AG20443 (cell line): ENCODE data around the gene PRIM2.
"Not testable (repeated sequence)": the region's sequence is repeated elsewhere in the genome, so short reads cannot be mapped to it uniquely, and the experiment has no call there.

Source experiments
- DNase-seq: peaks from one replicate; pipeline ENCODE4 v3.0.0; 2012; ENCODE audit warnings: low spot score, mixed read lengths

Gene PRIM2

DNA sequence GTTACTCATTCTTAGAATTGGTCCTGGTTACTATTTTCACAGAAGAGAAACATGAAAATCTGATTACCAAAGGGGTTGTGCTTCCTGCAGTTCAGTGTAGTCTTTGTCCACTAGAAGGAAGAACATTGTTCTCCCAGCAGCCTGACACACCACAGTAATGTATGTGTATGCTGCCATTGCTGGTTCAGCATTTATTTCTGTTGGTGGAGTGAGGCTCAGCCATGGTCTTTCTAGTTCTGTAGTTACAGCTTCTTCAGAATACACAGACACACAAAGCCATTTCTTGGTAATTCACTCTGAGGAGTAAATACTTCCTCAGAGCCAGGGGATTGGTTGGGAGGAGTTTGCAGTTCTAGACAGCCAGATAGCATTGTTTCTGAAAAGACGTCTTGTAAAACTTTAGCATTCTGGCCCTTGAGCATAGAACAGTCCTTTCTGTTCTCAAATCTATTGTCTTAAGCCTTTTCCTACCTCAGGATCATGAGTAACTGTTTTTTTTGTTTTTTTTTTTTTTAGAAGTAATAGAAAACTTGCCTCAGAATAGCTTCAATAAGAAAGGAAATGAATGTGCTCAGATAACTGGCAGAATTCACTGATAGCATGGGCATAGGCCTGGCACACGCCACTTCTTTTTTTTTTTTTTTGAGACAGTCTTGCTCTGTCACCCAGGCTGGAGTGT lies 128.5 kb downstream of the PRIM2 start:
- DNase-seq, result not testable (repeated sequence)

DNA sequence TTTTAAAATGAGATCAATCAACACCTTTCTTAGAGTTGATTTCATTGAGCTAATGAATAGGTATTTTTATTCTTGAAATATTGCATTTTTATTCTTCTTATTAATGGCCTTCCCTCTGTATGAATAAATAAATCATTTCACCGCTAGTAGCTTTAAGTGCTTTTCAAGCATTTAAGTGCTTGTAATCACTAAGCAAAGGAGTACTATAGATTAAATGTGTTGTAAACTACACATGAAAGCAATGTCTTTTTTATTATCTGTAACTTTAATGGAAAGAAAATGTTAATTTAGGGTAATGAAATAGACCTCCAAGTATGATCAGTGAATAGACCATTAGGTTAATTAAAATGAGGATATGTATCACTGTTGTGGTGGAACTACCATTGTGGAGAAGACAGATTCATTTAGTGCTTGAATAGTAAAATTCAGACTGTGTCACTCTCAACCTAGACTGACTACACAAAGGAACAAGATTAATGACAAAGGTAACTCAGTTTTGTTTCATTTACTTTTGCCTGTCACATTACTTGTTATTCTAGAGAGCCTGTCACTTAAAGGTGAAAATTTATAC lies 132.2 kb downstream of the PRIM2 start:
- not testable (repeated sequence) for DNase-seq

DNA sequence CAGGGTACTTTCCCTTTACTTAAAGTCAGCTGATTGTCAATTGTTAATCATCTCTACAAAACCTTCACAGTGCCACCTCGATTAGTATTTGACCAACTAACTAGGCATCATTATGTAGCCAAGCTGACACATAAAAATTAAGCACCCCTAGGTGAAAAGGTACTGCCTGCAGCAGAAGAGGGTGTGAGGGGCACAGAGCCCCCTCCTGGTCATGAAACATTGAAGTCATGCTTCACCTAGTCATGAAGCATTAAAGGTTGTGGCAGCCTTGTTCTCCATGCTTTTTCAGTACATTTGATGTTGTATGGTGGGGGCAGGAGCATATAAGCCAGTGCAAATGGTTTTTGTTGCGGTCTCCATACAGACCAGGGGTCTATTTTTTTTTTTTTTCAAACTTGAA lies 142.4 kb downstream of the PRIM2 start:
- not testable (repeated sequence) for DNase-seq

DNA sequence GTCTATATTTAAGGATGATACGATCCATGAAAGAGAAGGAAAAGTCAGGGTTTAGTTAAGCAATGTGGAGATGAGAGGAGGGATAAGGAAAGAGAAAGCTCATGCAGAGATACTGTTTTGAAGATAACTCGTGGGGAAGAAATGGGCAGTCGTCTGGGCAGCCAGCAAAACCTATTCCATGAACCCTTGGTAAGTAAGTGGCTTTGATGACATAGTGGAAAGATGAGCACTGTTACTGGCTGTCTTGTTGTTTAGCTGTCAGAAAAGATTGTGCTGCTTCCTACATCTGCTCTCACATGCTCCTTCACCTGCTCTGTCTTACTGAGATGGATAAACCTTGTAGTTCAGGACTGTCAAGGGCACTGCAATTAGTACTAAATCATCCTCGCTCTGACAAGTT lies 143.6 kb downstream of the PRIM2 start:
- not testable (repeated sequence) for DNase-seq

DNA sequence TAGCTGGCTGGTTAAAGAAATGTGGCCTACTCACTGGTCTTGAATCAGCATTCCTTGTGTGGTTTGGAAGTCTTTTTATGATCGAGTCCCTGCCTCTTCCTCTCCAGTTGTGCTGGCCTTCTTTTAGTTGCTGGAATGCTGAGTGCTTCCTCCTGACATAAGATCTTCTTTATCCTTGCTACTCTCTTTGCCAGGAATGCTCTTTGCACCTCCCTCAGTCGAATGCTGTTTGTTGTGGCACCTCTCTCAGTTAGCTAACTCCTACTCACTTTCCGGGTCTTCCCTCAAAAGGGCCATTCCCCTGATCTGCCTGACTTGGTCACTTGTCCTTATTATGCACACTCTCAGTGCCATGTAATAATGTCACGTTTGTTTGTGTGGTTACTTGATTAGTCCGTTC lies 146.4 kb downstream of the PRIM2 start:
- DNase-seq, result not testable (repeated sequence)

DNA sequence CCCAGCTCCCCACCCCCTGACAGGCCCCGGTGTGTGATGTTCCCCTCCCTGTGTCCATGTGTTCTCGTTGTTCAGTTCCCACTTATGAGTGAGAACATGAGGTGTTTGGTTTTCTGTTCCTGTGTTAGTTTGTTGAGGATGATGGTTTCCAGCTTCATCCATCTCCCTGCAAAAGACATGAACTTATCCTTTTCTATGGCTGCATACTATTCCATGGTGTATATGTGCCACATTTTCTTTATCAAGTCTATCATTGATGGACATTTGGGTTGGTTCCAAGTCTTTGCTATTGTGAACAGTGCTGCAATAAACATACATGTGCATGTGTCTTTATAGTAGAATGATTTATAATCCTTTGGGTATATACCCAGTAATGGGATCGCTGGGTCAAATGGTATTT lies 148.5 kb downstream of the PRIM2 start:
- not testable (repeated sequence) for DNase-seq

DNA sequence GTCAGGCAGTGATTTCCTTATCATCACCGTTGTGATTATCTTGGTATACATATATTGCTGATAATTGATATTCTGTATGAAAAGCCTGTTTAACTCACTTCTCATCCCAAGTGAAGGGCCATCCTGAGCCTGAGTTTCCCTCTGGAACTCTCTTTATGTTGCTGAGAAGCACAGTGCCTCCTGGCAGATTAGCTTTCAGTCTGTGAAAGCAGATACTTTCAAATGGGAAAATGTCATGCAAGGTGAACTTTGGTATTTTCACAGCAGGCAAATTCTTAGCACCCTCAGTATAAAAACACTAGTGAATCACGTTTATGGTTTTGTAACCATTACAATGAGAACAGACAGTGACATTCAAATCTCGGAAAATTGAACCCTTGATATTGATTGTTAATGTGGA lies 151.6 kb downstream of the PRIM2 start:
- DNase-seq, result no peak

DNA sequence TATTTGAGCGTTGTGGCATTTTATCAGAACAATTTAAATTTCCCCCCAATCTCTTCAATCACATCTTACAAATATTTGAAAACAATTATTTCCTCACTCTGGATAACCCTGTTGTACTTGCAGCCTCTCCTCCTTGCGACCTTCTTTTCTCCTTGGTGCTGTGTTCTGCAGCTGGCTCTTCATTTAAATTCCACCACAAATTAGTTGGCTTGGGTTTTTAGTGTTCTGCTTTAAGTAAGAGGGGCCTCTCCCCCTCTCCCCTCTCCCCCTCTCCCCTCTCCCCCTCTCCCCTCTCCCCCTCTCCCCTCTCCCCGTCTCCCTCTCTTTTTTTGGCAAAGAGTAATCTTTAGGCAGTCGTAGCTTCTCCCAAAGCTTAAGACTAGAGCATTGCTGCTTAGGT lies 152.7 kb downstream of the PRIM2 start:
- not testable (repeated sequence) for DNase-seq

DNA sequence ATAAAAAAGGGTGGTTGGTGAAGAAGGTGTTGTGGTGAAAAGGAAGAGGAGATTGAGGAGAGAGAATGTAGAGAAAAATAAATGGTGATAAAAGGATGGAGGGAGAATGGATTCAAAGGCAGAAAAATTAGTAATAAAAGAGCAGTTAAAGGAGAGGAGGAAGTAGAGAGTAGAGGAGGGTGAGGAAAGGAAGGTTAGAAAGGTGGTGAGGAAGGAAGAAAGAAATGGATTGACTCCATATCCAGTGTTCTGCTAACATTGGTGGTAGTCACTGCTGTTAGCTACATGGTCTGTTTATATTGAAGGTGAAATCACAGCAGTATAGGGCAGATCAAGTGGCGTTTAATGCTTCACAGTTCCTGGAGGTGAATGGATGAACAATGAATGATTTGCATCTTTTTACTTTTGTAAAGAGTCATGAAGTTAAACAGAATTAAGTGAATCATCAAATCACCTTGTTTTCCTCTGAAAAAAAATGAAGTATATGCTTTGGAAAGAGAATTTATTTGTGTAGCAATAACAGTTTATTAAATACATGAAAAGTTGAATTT lies 154.0 kb downstream of the PRIM2 start:
- DNase-seq, result not testable (repeated sequence)

DNA sequence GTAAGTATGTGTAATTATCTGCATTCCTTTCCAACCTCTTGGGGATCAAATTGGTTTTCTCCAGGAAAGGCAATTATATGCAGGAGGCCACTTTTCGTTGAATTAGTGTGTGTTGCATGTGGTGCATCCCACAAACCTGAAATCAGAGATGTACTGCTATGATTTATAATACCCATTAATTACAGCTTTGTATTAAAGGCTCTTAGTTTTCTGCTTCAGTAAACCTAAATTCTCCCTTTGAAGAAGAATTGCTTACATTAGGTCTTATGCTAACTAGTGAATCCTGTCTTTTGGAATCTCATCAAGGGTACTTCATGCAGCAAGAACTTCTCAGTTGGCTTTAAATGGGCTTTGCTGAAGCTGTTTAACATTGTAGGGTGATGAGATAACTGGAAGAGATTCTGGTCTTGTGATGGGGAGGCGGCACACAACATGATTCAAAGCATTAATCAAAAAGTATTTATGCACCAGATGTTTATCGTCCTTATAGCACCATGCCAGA lies 155.5 kb downstream of the PRIM2 start:
- peak; percentile 23 for DNase-seq

DNA sequence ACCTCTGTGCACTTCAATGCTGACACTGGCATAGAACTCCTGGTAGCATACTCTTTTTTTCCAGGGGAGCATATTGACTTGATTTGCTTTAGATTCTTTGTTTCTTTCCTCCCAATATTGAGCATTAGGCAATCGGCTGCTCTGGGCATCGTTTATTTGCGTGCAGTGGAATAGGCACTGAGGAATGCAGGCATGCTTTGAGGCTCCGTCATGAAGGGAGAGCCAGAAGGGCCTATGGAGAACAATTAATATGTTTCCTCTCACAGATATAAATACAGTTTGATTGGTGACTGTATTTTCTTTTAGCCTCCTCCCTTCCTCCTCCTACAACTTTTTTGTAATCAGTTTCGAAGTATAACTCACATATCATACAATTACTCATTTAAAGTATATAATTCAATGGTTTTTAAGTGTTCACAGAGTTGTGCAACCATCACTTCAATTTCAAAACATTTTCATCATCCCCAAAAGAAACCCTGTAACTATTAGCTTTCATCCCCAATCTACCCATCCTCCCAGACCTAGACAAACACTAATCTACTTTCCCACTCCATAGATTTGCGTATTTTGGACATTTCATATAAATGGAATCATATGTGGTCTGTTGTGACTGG lies 157.5 kb downstream of the PRIM2 start:
- peak; percentile 33 for DNase-seq

DNA sequence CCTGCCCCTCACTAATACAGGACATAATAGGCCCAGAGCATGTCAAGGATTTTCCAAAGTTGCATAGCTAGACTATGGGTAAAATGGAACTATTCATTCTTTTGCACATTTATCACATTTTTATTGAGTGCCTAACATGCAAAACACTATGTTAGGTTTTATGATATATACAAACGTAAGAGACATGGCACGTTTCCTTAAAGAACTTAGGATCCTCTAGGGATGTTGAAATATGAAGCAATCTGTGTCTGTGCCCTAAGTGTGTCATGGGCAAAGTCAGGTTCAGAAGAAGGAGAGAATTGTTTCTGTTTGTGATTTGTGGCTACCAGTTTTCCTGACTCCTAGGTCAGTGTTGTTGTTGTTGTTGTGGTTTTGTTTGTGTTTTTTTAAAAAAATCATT lies 158.2 kb downstream of the PRIM2 start:
- peak; percentile 4 for DNase-seq

DNA sequence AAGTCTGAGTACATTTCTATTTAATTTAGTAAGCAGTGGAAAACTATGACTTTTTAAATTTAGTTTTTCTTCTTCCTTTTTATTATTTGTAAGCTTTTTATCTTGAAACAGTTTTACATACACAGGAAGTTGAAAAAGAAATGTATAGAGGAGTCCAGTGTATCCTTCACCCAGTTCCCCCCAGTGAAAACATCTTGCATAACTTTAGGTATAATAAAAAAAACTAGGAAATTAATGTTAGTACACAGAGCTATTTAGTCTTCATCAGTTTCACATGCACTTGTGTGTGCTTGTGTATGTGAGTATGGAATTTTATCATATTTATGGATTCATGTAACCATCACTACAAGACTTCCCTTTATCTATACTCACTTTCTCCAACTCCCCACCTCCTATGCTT lies 162.8 kb downstream of the PRIM2 start:
- DNase-seq, result not testable (repeated sequence)

DNA sequence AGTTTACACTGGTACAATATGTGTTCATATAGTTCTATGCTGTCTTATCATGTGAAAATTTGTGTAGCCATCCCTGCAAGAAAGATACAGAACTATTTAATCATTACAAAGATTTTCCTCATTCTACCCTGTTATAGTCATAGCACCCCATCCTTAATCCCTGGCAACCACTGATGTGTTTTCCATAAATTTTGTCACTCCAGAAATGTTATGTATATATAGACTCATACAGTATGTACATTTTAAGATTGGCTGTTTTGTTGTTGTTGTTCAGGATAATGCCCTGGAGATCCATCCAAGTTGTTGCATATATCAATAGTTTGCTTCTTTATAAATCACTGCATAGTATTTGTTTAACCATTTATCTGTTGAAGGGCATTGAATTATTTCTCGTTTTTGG lies 163.7 kb downstream of the PRIM2 start:
- not testable (repeated sequence) for DNase-seq

DNA sequence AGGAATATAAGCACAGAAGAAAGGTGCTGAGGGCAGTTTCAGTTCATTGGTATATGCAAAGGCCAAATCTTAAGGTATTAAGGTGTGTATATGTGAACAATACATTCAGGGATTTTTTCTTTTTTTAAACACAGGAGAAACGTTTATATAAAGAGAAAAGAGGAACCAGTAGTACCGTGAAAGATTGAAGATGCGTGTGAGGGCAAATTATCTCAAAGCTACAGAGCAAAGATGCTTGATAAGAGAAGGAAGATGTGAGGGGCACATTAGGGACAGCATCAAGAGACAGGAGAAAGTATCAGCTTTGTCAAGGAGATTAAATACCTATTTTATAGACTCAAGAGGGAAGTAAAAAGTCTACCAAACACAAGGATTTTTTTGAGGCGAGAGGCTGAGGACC lies 165.0 kb downstream of the PRIM2 start:
- not testable (repeated sequence) for DNase-seq

DNA sequence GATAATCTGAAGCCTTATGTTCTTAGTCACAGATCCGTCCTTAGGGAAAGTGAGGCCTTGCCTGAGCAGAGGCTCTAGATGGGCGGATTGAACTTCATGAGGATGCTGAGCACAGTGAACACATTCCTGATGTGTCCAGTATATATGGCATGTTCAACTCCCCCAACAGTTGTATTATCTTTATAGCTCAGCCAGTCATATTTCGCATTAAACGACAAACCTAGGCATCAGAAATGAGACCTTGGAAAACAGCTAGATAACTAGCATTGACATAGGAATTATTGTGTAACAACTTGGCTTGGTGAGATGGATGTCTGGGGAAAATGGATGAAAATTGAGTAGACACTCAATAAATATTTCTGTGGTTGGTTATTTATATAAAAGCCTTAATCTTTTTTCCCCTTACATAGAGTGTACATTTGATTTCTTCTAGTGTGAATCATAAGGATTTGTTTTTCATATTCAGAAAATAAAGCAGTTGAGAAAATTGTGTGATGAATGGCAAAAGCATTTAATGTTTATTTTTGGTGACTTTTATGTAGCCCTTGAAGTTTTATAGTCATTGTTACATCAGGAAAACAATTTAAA lies 169.2 kb downstream of the PRIM2 start:
- DNase-seq, result not testable (repeated sequence)

DNA sequence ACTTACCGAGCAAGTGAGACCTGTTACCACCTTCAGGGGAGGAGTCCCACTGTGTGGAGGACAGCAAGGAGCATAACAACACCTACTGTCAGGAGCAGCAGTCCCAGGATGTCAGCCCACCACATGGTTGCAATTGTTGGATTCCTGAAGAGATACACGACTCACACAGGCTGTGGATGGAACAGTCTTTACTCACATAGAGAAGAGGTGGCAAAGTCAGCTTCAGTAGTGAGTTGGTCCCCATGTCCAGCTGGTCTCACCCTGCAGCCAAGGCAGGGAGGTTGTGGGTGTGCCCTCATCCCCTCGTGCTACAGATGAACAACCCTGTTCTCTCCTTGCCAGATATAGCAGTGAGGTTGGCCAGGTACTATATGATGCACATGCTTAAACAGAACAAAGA lies 171.1 kb downstream of the PRIM2 start:
- peak; percentile 5 for DNase-seq

DNA sequence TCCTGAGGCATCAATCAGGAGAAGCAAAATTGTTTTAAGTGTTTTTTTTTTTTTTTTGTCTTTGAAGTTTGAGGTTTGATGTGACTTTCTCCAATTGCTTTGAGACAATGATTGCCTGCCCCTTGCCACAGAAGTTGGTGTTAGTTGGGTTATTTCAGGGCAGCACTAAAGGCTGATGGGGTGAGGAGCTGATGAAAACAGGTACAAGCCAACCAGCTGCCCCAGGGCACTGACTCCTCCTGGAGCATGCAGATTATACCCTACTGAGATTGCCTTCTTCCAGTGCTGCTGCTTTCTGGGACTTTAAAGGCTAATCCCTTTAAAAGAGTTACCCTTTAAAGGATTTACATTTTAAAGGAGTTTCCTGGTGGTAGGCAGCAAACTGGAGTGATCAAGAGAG lies 172.5 kb downstream of the PRIM2 start:
- DNase-seq, result not testable (repeated sequence)

DNA sequence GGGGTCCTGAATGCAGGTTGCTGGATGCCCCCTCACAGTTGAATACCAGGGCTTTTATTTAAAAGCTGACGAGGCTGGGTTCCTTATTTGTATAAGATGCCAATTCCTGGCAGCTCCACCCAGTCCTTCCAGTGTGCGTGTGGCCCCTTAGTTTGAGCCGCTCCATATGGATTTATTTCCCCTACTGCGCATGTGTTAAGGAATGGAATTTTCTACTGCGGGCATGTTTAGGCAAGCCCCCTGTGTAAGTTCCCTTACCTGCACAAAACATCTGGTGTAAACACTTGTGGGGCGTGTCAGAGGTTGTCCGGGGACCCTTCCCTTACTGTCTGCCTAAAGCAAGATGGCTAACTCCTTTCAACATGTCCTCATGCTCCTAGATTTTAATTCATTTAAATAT lies 174.4 kb downstream of the PRIM2 start:
- DNase-seq, result not testable (repeated sequence)

DNA sequence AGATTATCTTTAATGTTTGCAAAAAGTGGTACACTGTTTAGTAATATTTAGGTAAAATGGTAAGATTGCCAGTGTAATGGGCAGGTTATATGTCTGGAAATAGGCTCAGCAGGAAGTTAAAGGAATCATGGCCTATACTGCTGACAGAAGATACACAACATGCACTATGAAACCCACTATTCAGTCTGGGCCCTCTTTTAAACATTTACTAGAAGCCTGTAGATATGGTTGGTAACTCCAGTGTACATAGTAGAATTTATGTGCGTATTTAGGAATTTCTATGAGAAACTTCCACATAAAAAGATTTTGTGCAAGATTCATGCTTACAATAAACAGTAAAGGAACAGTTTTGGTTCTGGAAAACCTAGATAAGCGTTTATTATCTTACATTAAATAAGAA lies 178.8 kb downstream of the PRIM2 start:
- DNase-seq, result not testable (repeated sequence)

DNA sequence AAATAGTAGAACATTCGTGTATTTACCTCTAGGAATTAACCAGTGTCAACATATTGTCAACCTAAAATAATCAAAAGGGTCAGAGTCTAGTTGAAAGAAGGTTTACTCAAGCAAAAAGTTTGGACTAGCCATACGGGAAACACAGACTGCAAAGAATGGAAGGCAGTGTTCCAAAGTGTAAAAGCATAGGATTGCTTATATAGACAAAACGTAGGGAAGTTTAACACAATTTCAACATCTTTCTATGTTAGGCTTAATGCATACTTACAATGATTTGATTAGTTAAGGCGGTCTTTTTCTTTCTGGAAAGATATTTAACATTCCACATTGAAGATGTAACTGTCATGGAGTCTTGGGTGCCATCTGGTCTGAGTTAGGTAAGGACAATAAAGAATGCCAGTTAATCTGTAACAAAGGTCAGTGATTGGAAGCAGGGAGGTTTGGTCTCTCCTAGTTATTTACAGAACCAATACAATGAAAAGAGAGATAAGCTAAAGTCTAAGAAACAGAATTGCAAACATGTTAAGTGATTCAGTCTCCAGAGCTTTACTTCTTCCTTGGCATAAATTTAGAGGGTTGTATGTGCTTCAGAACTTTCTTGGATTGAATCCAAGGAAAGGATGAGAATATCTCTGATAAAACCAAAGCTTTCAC lies 183.1 kb downstream of the PRIM2 start:
- peak; percentile 4 for DNase-seq

DNA sequence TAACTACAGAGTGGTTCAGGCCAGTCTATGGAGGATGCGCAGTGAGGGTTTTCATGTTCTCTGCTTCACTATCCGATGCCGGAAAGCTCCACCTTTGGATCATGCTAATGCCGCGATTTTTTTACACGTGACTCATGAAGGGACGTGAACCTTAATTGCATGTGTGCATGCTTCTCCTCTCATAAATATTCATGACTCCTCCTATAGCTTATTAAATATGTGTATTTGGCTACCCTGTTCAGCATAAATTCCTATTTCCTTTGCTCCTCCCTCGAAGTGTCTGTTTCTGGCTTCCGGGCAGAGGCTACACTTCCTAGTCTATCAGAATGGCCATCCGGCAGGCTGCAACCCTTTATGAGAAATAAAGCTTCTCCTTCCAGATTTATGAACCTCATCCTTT lies 185.0 kb downstream of the PRIM2 start:
- not testable (repeated sequence) for DNase-seq
